ENCODE results near the gene LIN28B. TPM values are rescaled to one million over a fixed set of nuclear protein-coding genes. Genes with fewer than 3 reads are reported as not detected.

LIN28B gene
- total RNA-seq, 5 donors from 2014 or later (not counting 1 experiment from before 2014, with no cell fraction given) = 0.20 to 0.41 (median 0.22) TPM; not detected in 2

GRCh38 chr6:105019285-105019684 is 62.4 kb downstream of the LIN28B start:
- POLR2A ChIA-PET = no interaction called here
- CTCF ChIA-PET = no interaction called here
- no peaks in the 10 kb centered on the region for H3K9me3 ChIP-seq
- Mint-ChIP-seq H3K9me3 (no peaks in the 10 kb centered on the region), H3K4me3 (no peak overlapping the region), H3K27ac (no peak overlapping the region), H3K27me3 (peaks cover 20 to 30% of the 10 kb centered on the region in 2 donors), H3K36me3 (no peaks in the 10 kb centered on the region), H3K4me1 (no peaks in the 10 kb centered on the region)
- no peaks in the 10 kb centered on the region for H3K36me3 ChIP-seq (ENCODE audit: control insufficient read depth in 2 of 2, extremely low read depth in 1 of 2, insufficient read depth in 1 of 2, low read length in 1 of 2)
- H3K27ac ChIP-seq (ENCODE audit: low read length) = no peak overlapping the region
- DNase-seq = no peak
- no peak for ATAC-seq (replicated peaks in 1 of 4)
- H3K4me1 ChIP-seq (ENCODE audit: control insufficient read depth in 1 of 2, extremely low read depth in 1 of 2, insufficient read depth in 2 of 2, low read length in 2 of 2) = no peaks in the 10 kb centered on the region
- H3K27me3 ChIP-seq (replicated peaks in 1 of 2; ENCODE audit: control insufficient read depth in 2 of 2, extremely low read depth in 1 of 2, insufficient read depth in 2 of 2, low read length in 1 of 2) = no peaks in the 10 kb centered on the region
- H3K4me3 ChIP-seq (ENCODE audit: control insufficient read depth in 1 of 2, extremely low read depth in 1 of 2, low read length in 1 of 2) = no peak overlapping the region
- 100% methylated on average over 1 of the region's 2 CpGs for WGBS (ENCODE audit: insufficient coverage)

- no CpG with 5 or more reads among the region's 3 CpGs for WGBS (ENCODE audit: insufficient coverage)
- H3K27me3 Mint-ChIP-seq = peaks cover 20 to 30% of the 10 kb centered on the region in 2 donors
- no peaks in the 10 kb centered on the region for H3K4me1 Mint-ChIP-seq
- ChIA-PET CTCF (no interaction called here), POLR2A (no interaction called here)
- no peaks in the 10 kb centered on the region for H3K4me1 ChIP-seq (ENCODE audit: control insufficient read depth in 1 of 2, extremely low read depth in 1 of 2, insufficient read depth in 2 of 2, low read length in 2 of 2)
- H3K27ac ChIP-seq (ENCODE audit: low read length) = no peak overlapping the region
- no peak overlapping the region for H3K27ac Mint-ChIP-seq
- no peaks in the 10 kb centered on the region for H3K27me3 ChIP-seq (replicated peaks in 1 of 2; ENCODE audit: control insufficient read depth in 2 of 2, extremely low read depth in 1 of 2, insufficient read depth in 2 of 2, low read length in 1 of 2)
- no peak overlapping the region for H3K4me3 ChIP-seq (ENCODE audit: control insufficient read depth in 1 of 2, extremely low read depth in 1 of 2, low read length in 1 of 2)
- H3K9me3 Mint-ChIP-seq = no peaks in the 10 kb centered on the region
- no peak for ATAC-seq (replicated peaks in 1 of 4)
- no peak for DNase-seq
- no peaks in the 10 kb centered on the region for H3K36me3 ChIP-seq (ENCODE audit: control insufficient read depth in 2 of 2, extremely low read depth in 1 of 2, insufficient read depth in 1 of 2, low read length in 1 of 2)
- H3K4me3 Mint-ChIP-seq = no peak overlapping the region
- H3K36me3 Mint-ChIP-seq = no peaks in the 10 kb centered on the region
- H3K9me3 ChIP-seq = no peaks in the 10 kb centered on the region
Measured at GRCh38 chr6:105021399-105021798, 64.5 kb downstream of the LIN28B start.

GRCh38 chr6:105022416-105022815 is 65.5 kb downstream of the LIN28B start:
- Histone ChIP-seq H3K9me3 (no peaks in the 10 kb centered on the region), H3K4me3 (ENCODE audit: control insufficient read depth in 1 of 2, extremely low read depth in 1 of 2, low read length in 1 of 2) (no peak overlapping the region), H3K4me1 (ENCODE audit: control insufficient read depth in 1 of 2, extremely low read depth in 1 of 2, insufficient read depth in 2 of 2, low read length in 2 of 2) (no peaks in the 10 kb centered on the region), H3K27me3 (replicated peaks in 1 of 2; ENCODE audit: control insufficient read depth in 2 of 2, extremely low read depth in 1 of 2, insufficient read depth in 2 of 2, low read length in 1 of 2) (no peaks in the 10 kb centered on the region), H3K36me3 (ENCODE audit: control insufficient read depth in 2 of 2, extremely low read depth in 1 of 2, insufficient read depth in 1 of 2, low read length in 1 of 2) (no peaks in the 10 kb centered on the region), H3K27ac (ENCODE audit: low read length) (no peak overlapping the region)
- Mint-ChIP-seq H3K27me3 (peaks cover 17 to 24% of the 10 kb centered on the region in 2 donors), H3K9me3 (no peaks in the 10 kb centered on the region), H3K36me3 (no peaks in the 10 kb centered on the region), H3K4me3 (no peak overlapping the region), H3K27ac (no peak overlapping the region), H3K4me1 (no peaks in the 10 kb centered on the region)
- DNase-seq (no peak), ATAC-seq (replicated peaks in 1 of 4) (no peak)
- ChIA-PET POLR2A (no interaction called here), CTCF (no interaction called here)
- WGBS (ENCODE audit: insufficient coverage) = 100% methylated on average over 1 of the region's 1 CpG

GRCh38 chr6:105024803-105025202 is 67.9 kb downstream of the LIN28B start:
- no peaks in the 10 kb centered on the region for H3K9me3 ChIP-seq
- CTCF ChIA-PET = no interaction called here
- H3K4me3 Mint-ChIP-seq = no peak overlapping the region
- no peaks in the 10 kb centered on the region for H3K4me1 Mint-ChIP-seq
- no peak for ATAC-seq (replicated peaks in 1 of 4)
- no peaks in the 10 kb centered on the region for H3K36me3 Mint-ChIP-seq
- WGBS (ENCODE audit: insufficient coverage) = no CpG with 5 or more reads among the region's 3 CpGs
- H3K9me3 Mint-ChIP-seq = no peaks in the 10 kb centered on the region
- H3K36me3 ChIP-seq (ENCODE audit: control insufficient read depth in 2 of 2, extremely low read depth in 1 of 2, insufficient read depth in 1 of 2, low read length in 1 of 2) = no peaks in the 10 kb centered on the region
- H3K27ac ChIP-seq (ENCODE audit: low read length) = no peak overlapping the region
- H3K4me1 ChIP-seq (ENCODE audit: control insufficient read depth in 1 of 2, extremely low read depth in 1 of 2, insufficient read depth in 2 of 2, low read length in 2 of 2) = no peaks in the 10 kb centered on the region
- H3K27ac Mint-ChIP-seq = no peak overlapping the region
- no peaks in the 10 kb centered on the region for H3K27me3 ChIP-seq (replicated peaks in 1 of 2; ENCODE audit: control insufficient read depth in 2 of 2, extremely low read depth in 1 of 2, insufficient read depth in 2 of 2, low read length in 1 of 2)
- H3K27me3 Mint-ChIP-seq = peaks cover 12 to 18% of the 10 kb centered on the region in 2 donors
- H3K4me3 ChIP-seq (ENCODE audit: control insufficient read depth in 1 of 2, extremely low read depth in 1 of 2, low read length in 1 of 2) = no peak overlapping the region
- DNase-seq = no peak
- POLR2A ChIA-PET = no interaction called here

- H3K27me3 ChIP-seq (replicated peaks in 1 of 2; ENCODE audit: control insufficient read depth in 2 of 2, extremely low read depth in 1 of 2, insufficient read depth in 2 of 2, low read length in 1 of 2) = no peaks in the 10 kb centered on the region
- no peak overlapping the region for H3K27ac ChIP-seq (ENCODE audit: low read length)
- POLR2A ChIA-PET = no interaction called here
- Mint-ChIP-seq H3K4me3 (no peak overlapping the region), H3K9me3 (no peaks in the 10 kb centered on the region), H3K27me3 (peaks cover 0 to 4% of the 10 kb centered on the region in 2 donors), H3K36me3 (no peaks in the 10 kb centered on the region), H3K27ac (no peak overlapping the region), H3K4me1 (no peaks in the 10 kb centered on the region)
- DNase-seq (no peak), ATAC-seq (replicated peaks in 1 of 4) (no peak)
- no peaks in the 10 kb centered on the region for H3K4me1 ChIP-seq (ENCODE audit: control insufficient read depth in 1 of 2, extremely low read depth in 1 of 2, insufficient read depth in 2 of 2, low read length in 2 of 2)
- CTCF ChIA-PET = no interaction called here
- no peaks in the 10 kb centered on the region for H3K36me3 ChIP-seq (ENCODE audit: control insufficient read depth in 2 of 2, extremely low read depth in 1 of 2, insufficient read depth in 1 of 2, low read length in 1 of 2)
- H3K4me3 ChIP-seq (ENCODE audit: control insufficient read depth in 1 of 2, extremely low read depth in 1 of 2, low read length in 1 of 2) = no peak overlapping the region
- H3K9me3 ChIP-seq = no peaks in the 10 kb centered on the region
- WGBS (ENCODE audit: insufficient coverage) = 80% methylated on average over 4 of the region's 4 CpGs
Measured at GRCh38 chr6:105028898-105029297, 72.0 kb downstream of the LIN28B start.

- no peaks in the 10 kb centered on the region for H3K36me3 Mint-ChIP-seq
- DNase-seq = no peak
- no peaks in the 10 kb centered on the region for H3K9me3 Mint-ChIP-seq
Measured at GRCh38 chr6:105029581-105029980, 72.7 kb downstream of the LIN28B start.

GRCh38 chr6:105034470-105034869 is 77.6 kb downstream of the LIN28B start:
- POLR2A ChIA-PET = no interaction called here
- Histone ChIP-seq H3K4me1 (ENCODE audit: control insufficient read depth in 1 of 2, extremely low read depth in 1 of 2, insufficient read depth in 2 of 2, low read length in 2 of 2) (no peaks in the 10 kb centered on the region), H3K27ac (ENCODE audit: low read length) (no peak overlapping the region), H3K4me3 (ENCODE audit: control insufficient read depth in 1 of 2, extremely low read depth in 1 of 2, low read length in 1 of 2) (no peak overlapping the region), H3K36me3 (ENCODE audit: control insufficient read depth in 2 of 2, extremely low read depth in 1 of 2, insufficient read depth in 1 of 2, low read length in 1 of 2) (no peaks in the 10 kb centered on the region), H3K27me3 (replicated peaks in 1 of 2; ENCODE audit: control insufficient read depth in 2 of 2, extremely low read depth in 1 of 2, insufficient read depth in 2 of 2, low read length in 1 of 2) (no peaks in the 10 kb centered on the region), H3K9me3 (no peaks in the 10 kb centered on the region)
- Mint-ChIP-seq H3K36me3 (no peaks in the 10 kb centered on the region), H3K9me3 (no peaks in the 10 kb centered on the region), H3K27me3 (peaks cover 6 to 13% of the 10 kb centered on the region in 2 donors), H3K4me1 (no peaks in the 10 kb centered on the region), H3K4me3 (no peak overlapping the region), H3K27ac (no peak overlapping the region)
- CTCF ChIA-PET = no interaction called here
- DNase-seq (no peak), ATAC-seq (replicated peaks in 1 of 4) (no peak)
- WGBS (ENCODE audit: insufficient coverage) = no CpG with 5 or more reads among the region's 1 CpG

More at GRCh38 chr6:105029581-105029980, 72.7 kb downstream of the LIN28B start:
- ChIA-PET CTCF (no interaction called here), POLR2A (no interaction called here)
- Mint-ChIP-seq H3K27me3 (peaks cover 0 to 5% of the 10 kb centered on the region in 2 donors), H3K4me1 (no peaks in the 10 kb centered on the region), H3K4me3 (no peak overlapping the region), H3K27ac (no peak overlapping the region)
- WGBS (ENCODE audit: insufficient coverage) = 78% methylated on average over 1 of the region's 2 CpGs
- Histone ChIP-seq H3K4me3 (ENCODE audit: control insufficient read depth in 1 of 2, extremely low read depth in 1 of 2, low read length in 1 of 2) (no peak overlapping the region), H3K27ac (ENCODE audit: low read length) (no peak overlapping the region), H3K36me3 (ENCODE audit: control insufficient read depth in 2 of 2, extremely low read depth in 1 of 2, insufficient read depth in 1 of 2, low read length in 1 of 2) (no peaks in the 10 kb centered on the region), H3K27me3 (replicated peaks in 1 of 2; ENCODE audit: control insufficient read depth in 2 of 2, extremely low read depth in 1 of 2, insufficient read depth in 2 of 2, low read length in 1 of 2) (no peaks in the 10 kb centered on the region), H3K9me3 (no peaks in the 10 kb centered on the region), H3K4me1 (ENCODE audit: control insufficient read depth in 1 of 2, extremely low read depth in 1 of 2, insufficient read depth in 2 of 2, low read length in 2 of 2) (no peaks in the 10 kb centered on the region)
- ATAC-seq (replicated peaks in 1 of 4) = no peak

Measured in T-cell (primary cell).